IgD-negative memory B cell (primary cell): ENCODE measurements around the gene MRPS5. TPM values are rescaled to one million over a fixed set of nuclear protein-coding genes. Genes with fewer than 3 reads are reported as not detected.
A peak's percentile ranks its signal among the peaks of the same experiment; 100 is the strongest.
"Not testable (repeated sequence)": the region's sequence is repeated elsewhere in the genome, so short reads cannot be mapped to it uniquely, and the experiment has no call there.

Source experiments
- H3K27ac Mint-ChIP-seq, 3 donors: one replicate each; pipeline ENCODE4 v1.8.0; 2020 to 2022; ENCODE audit warnings: mild to moderate bottlenecking in 3 of 3, mixed read lengths in 3 of 3, moderate library complexity in 1 of 3
- H3K27me3 Mint-ChIP-seq: one replicate; pipeline ENCODE4 v1.8.0; 2021; ENCODE audit warnings: mixed read lengths
- H3K36me3 Mint-ChIP-seq: one replicate; pipeline ENCODE4 v1.8.0; 2020; ENCODE audit warnings: mild to moderate bottlenecking, mixed read lengths
- H3K4me1 Mint-ChIP-seq, 3 donors: one replicate each; pipeline ENCODE4 v1.8.0; 2020 to 2022; ENCODE audit warnings: mixed read lengths in 3 of 3, mild to moderate bottlenecking in 1 of 3
- H3K4me3 Mint-ChIP-seq, 4 donors: one replicate each; pipeline ENCODE4 v1.8.0; 2020 to 2022; ENCODE audit warnings: mild to moderate bottlenecking in 4 of 4, mixed read lengths in 4 of 4, moderate library complexity in 3 of 4
- H3K9me3 Mint-ChIP-seq, 3 donors: one replicate each; pipeline ENCODE4 v1.8.0; 2020 to 2021; ENCODE audit warnings: mixed read lengths in 3 of 3, mild to moderate bottlenecking in 1 of 3
- polyA plus RNA-seq: library from polyadenylated mRNA; unstranded; fragments of 300-500 nt; fragmentation: Illumina TruSeq; gene quantifications from one replicate; pipeline ENCODE4 v1.2.3, GENCODE V29; 2021

Gene MRPS5
- polyA plus RNA-seq, 1 donor from 2014 or later: 38.6 TPM

DNA sequence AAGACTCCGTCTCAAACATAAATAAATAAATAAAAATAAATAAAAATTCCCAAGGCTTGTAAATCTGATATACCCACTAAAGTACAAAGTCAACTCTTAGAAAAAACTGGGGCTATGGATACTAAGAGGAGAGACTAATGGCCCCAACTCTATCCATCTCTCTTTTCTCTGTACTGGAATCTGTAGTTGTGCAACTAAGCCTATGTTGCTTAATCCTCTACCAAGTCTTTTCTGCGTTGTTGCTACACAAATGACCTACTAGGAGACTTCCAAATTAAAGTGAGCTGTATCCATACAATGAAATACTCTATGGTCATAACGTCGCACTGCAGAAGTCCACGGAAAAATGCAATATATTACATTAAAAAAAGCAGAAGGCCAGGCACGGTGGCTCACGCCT lies 8.1 kb downstream of the MRPS5 start:
- H3K9me3 Mint-ChIP-seq: no peaks in the 10 kb centered on the region
- H3K27ac Mint-ChIP-seq: no peak overlapping the region
- no peaks in the 10 kb centered on the region for H3K27me3 Mint-ChIP-seq
- peaks cover 4% of the 10 kb centered on the region for H3K36me3 Mint-ChIP-seq
- H3K4me1 Mint-ChIP-seq: peaks cover 10 to 18% (median 15%) of the 10 kb centered on the region in 3 donors
- H3K4me3 Mint-ChIP-seq: no peak overlapping the region

DNA sequence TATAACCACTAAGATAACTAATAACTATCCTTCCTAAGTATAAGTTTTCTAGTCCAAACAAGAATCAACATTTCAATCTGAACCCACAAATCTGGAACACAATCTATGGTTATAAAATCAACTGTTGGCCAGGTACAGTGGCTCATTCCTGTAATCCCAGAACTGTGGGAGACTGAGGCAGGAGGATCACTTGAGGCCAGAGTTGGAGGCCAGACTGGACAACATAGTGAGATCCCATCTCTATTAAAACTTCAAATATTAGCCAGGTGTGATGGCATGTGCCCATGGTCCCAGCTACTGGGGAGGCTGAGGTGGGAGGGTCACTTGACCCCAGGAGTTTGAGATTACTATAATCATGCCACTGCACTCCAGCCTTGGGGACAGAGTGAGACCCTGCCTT lies 11.2 kb downstream of the MRPS5 start:
- H3K27ac Mint-ChIP-seq: no peak overlapping the region
- peaks cover 6% of the 10 kb centered on the region for H3K36me3 Mint-ChIP-seq
- peaks cover 2 to 6% (median 2%) of the 10 kb centered on the region in 3 donors for H3K4me1 Mint-ChIP-seq
- H3K9me3 Mint-ChIP-seq: no peaks in the 10 kb centered on the region
- H3K27me3 Mint-ChIP-seq: no peaks in the 10 kb centered on the region
- H3K4me3 Mint-ChIP-seq: no peak overlapping the region

DNA sequence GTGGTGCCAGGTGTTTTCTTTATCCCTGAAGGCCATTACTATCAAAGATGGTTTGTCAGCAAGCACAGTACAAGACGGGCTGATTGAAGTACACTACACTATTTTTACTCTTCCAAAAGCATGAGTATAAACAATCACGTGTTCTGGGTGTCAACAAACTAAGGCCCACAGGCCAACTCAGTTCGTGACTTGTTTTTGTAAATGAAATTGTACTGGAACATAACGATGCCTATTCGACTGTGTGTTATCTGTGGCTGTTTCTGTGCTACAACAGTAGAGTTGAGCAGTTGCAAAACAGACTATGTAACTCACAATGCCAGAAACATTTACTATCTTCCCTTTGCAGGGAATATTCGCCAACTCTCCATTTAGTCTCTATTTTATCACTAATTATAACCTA lies 12.3 kb downstream of the MRPS5 start:
- Mint-ChIP-seq H3K9me3 (no peaks in the 10 kb centered on the region), H3K27me3 (no peaks in the 10 kb centered on the region), H3K4me1 (peaks cover 0 to 2% (median 0%) of the 10 kb centered on the region in 3 donors), H3K36me3 (peaks cover 6% of the 10 kb centered on the region), H3K4me3 (no peak overlapping the region), H3K27ac (no peak overlapping the region)

DNA sequence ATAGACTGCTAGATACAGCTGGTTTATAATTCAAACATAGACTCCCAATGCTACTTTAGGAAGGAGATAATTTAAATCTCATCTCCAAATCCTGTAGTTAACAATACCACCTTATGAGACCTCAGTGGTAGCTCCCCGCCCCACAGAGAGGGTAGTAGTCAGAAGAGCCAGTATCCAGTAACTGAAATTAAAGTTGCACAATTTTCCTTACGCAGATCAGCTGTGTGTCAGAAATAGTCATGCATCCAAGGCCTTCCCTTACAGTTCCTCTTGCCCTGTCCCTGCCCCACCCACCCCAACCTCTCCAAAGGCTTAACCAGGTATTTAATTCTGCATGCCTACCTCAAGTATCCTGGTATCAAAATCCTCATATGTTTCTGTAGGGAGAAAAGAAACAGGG lies 15.5 kb downstream of the MRPS5 start:
- no peak overlapping the region for H3K4me3 Mint-ChIP-seq
- H3K27me3 Mint-ChIP-seq: no peaks in the 10 kb centered on the region
- H3K36me3 Mint-ChIP-seq: peaks cover 3% of the 10 kb centered on the region
- no peaks in the 10 kb centered on the region for H3K9me3 Mint-ChIP-seq
- no peak overlapping the region for H3K27ac Mint-ChIP-seq
- peaks cover 0 to 2% (median 0%) of the 10 kb centered on the region in 3 donors for H3K4me1 Mint-ChIP-seq

DNA sequence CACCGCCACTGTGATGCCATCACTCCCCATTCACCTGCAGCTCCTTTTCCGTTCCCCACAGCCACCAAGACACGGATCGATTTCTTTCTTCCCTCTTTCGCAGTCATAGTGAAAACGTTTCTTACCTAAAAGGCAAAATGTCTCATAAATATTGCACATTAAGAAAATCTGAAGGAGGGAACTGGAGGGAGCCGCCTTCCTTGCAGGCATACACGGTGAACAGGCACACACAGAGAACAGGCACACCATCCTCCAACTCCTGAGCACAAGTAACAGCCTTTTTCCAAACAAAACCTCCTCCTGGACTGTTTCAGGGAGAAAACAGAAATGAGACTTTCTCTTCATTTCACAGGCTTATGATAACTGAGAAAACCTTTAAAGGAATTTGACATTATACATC lies 17.0 kb downstream of the MRPS5 start:
- peaks cover 0 to 2% (median 0%) of the 10 kb centered on the region in 3 donors for H3K4me1 Mint-ChIP-seq
- no peaks in the 10 kb centered on the region for H3K27me3 Mint-ChIP-seq
- H3K9me3 Mint-ChIP-seq: no peaks in the 10 kb centered on the region
- H3K36me3 Mint-ChIP-seq: peaks cover 16% of the 10 kb centered on the region
- H3K4me3 Mint-ChIP-seq: no peak overlapping the region
- no peak overlapping the region for H3K27ac Mint-ChIP-seq

DNA sequence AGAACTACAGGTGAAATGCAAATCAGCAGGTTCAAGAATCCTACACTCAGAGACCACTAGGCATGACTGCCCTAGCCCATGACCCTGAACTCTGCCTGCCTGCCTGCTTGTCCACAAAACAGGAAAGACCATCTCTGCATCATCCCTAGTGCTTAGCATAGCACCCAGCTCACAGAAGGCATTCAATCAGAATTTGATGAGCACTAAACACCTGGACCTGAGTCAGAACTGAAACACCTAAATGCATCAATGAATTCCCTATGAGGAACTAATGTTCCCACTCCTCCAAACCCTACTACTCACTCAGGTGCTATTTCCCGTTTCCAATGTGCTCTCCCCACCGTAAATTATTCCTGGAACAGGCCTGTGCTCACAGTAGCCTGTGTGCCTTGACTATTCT lies 21.7 kb downstream of the MRPS5 start:
- Mint-ChIP-seq H3K27ac (no peak overlapping the region), H3K4me3 (no peak overlapping the region), H3K4me1 (peaks cover 0 to 2% (median 0%) of the 10 kb centered on the region in 3 donors), H3K36me3 (peaks cover 43% of the 10 kb centered on the region), H3K9me3 (peaks cover 0 to 2% (median 0%) of the 10 kb centered on the region in 3 donors), H3K27me3 (no peaks in the 10 kb centered on the region)

DNA sequence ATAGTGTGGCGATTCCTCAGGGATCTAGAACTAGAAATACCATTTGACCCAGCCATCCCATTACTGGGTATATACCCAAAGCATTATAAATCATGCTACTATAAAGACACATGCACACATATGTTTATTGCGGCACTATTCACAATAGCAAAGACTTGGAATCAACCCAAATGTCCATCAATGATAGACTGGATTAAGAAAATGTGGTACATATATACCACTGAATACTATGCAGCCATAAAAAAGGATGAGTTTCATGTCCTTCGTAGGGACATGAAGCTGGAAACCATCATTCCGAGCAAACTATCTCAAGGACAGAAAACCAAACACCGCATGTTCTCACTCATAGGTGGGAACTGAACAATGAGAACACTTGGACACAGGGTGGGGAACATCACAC lies 23.3 kb downstream of the MRPS5 start:
- H3K36me3 Mint-ChIP-seq: peaks cover 50% of the 10 kb centered on the region
- H3K4me3 Mint-ChIP-seq, H3K4me1 Mint-ChIP-seq, H3K9me3 Mint-ChIP-seq, H3K27ac Mint-ChIP-seq, H3K27me3 Mint-ChIP-seq: not testable (repeated sequence)

DNA sequence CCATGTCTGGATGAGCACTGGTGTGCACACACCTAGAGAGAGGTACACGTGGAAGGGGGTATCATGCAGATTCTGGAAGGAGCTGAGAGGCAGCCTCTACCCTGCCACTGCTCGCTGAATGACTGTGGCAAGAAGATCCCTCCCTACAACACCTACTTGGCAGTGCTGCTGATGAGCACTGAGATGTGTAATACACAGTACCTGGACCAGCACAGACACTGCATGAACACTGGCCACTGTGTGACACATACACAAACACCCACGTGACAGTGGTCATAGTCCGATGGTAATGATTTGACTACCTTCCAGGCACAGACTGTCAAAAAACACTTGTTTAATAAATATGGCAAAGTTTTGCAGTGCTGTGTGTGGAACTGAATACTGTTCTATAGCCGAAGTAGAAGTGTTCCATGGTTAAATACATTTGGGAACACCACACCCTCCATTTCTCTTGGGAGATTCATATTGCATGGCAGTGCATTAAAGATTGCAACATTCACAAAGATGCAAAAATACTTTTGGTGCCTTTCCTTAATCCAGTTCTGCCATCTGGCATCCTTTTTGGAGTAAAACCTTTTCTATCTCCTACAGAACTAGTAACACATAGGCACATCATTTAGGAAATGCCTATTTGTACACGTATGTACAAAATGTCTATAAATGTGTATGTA lies 29.6 kb downstream of the MRPS5 start:
- Mint-ChIP-seq H3K27ac (no peak overlapping the region), H3K4me1 (peaks cover 0 to 5% (median 2%) of the 10 kb centered on the region in 3 donors), H3K4me3 (no peak overlapping the region), H3K36me3 (peaks cover 36% of the 10 kb centered on the region), H3K9me3 (no peaks in the 10 kb centered on the region), H3K27me3 (no peaks in the 10 kb centered on the region)

DNA sequence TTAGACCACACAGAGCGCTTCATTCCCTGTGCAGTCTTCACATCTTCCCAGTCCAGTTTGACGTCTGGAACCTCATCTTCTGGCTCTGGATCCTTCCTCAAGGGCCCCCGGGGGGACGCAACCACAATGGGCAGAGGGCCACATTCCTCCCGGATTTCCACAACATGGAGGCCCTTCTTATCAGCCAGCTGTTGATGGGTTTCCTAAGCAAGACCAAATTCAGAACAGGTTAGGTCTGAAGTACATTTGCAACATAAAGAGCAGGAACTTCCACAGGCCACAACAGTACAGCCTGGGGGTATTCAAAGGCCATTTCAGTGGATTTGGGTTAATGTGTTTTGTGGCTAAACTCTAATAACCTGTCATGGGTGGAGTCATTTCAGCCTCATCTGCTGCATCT lies 34.2 kb downstream of the MRPS5 start:
- H3K27me3 Mint-ChIP-seq: no peaks in the 10 kb centered on the region
- H3K4me3 Mint-ChIP-seq: peak overlapping the region in 1 of 4 donors; percentile 47
- no peak overlapping the region for H3K27ac Mint-ChIP-seq
- H3K9me3 Mint-ChIP-seq: peaks cover 0 to 5% (median 0%) of the 10 kb centered on the region in 3 donors
- no peaks in the 10 kb centered on the region for H3K4me1 Mint-ChIP-seq
- H3K36me3 Mint-ChIP-seq: peaks cover 31% of the 10 kb centered on the region

DNA sequence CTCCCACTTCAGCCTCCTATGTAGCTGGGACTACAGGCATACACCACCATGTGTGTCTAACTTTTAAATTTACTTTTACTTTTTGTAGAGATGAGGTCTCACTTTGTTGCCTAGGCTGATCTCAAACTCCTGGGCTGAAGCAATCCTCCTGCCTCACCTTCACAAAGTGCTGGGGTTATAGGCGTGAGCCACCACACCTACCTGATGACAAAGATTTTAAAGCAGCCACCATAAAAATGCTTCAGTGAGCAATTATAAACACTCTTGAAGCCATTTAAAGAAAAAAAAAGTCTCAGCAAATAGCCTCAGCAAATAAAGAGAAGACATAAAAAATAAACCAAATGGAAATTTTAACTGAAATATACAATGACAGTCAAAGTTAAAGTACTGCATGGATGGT lies 35.6 kb downstream of the MRPS5 start:
- H3K27ac Mint-ChIP-seq: no peak overlapping the region
- H3K4me1 Mint-ChIP-seq: no peaks in the 10 kb centered on the region
- peaks cover 30% of the 10 kb centered on the region for H3K36me3 Mint-ChIP-seq
- no peak overlapping the region for H3K4me3 Mint-ChIP-seq
- H3K9me3 Mint-ChIP-seq: peaks cover 0 to 5% (median 0%) of the 10 kb centered on the region in 3 donors
- no peaks in the 10 kb centered on the region for H3K27me3 Mint-ChIP-seq

DNA sequence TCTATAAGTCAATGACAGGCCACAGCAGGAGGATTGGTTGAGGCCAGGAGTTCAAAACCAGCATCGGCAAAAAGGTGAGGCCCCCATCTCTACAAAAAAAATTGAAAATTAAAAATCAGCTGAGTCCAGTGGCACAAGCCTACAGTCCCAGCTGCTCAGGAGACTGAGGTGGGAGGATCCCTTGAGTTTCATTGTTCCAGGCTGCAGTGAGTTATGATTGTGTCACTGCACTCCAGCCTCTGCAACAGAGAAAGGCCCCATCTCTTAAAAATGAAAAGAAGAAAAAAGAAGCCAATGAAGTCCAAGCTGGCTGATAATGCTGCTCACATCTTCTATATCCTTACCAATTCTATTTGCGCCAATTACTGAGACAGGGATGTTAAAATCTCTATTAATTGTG lies 39.1 kb downstream of the MRPS5 start:
- H3K36me3 Mint-ChIP-seq: peaks cover 22% of the 10 kb centered on the region
- peaks cover 1% of the 10 kb centered on the region for H3K27me3 Mint-ChIP-seq
- peaks cover 0 to 5% (median 0%) of the 10 kb centered on the region in 3 donors for H3K9me3 Mint-ChIP-seq
- no peak overlapping the region for H3K4me3 Mint-ChIP-seq
- peaks cover 0 to 4% (median 0%) of the 10 kb centered on the region in 3 donors for H3K4me1 Mint-ChIP-seq
- H3K27ac Mint-ChIP-seq: no peak overlapping the region

DNA sequence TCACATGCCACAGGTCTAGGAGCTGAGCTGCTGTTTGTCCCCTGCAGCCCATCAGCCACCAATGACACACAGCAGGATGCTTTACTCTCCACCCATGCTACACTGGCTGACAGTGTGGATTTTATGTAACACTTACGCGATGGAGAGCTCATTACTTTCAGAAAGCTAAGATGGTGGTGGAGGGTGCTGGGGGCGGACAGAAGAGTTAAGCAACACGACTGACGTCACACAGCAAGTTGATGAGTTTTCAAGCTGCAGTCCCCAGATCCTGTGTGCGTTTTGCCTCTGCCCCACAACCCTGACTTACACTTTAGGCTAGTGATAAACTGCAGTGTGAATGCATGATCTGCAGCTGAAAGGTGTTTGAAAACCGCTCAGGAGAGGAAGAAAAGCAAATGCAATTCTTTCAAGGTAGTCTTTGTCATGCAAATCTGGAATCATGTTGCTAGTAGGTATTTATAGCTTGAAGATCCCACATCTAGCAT lies 42.4 kb downstream of the MRPS5 start:
- H3K27ac Mint-ChIP-seq: no peak overlapping the region
- H3K4me1 Mint-ChIP-seq: peaks cover 0 to 13% (median 8%) of the 10 kb centered on the region in 3 donors
- H3K9me3 Mint-ChIP-seq: no peaks in the 10 kb centered on the region

DNA sequence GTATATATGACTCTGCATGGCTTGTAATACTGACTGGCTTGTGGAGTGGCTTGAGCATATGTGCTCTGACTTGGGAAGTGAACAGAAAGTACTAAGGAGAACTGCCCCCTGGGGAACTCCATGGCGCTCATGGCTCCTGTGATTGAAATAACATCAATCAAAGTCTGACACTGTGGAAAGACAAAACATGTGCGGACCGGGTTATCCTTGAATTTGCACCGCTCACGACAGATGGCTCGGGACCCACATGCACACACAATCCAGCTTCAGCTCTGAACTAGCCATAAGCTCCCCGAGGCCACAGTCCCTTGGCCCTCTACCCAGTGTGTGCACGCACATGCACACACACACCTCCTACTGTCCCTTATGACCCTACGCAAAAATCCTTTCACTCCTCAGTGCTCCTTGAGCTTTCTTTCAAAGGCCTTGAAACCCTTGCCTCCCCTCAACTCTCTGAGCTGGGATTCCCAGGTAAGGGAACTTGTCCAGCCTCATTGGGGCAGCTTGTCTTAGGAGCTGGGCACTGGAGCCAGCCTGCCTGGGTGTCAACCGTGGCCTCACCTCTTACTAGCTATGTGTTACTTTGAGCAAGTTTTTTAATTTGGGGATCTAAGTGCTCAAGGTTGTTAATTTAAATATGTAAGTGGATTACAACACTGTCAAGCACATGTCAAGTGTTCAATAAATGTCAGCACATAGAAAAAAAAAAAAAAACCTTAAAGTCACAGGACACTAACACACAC lies 43.6 kb downstream of the MRPS5 start:
- no peak overlapping the region for H3K4me3 Mint-ChIP-seq

More for the DNA sequence above, 42.4 kb downstream of the MRPS5 start:
- Mint-ChIP-seq H3K36me3 (peaks cover 2% of the 10 kb centered on the region), H3K4me3 (no peak overlapping the region), H3K27me3 (peaks cover 15% of the 10 kb centered on the region)

DNA sequence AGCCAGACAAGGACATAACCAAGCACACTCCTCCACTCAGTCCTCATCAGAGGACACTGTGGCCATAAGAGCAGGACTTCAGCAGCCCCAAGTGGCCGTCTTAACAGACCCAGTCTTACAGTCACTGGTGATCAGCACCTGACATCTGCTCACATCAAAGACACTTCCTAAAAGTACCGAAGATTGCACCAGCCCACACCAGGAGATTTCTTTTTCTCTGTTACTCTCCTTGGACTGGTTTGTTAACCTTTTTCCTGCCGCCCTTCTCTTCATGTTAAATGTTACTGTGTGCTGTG lies 44.1 kb downstream of the MRPS5 start:
- peak overlapping the region in 1 of 3 donors; percentile 75 for H3K27ac Mint-ChIP-seq
- H3K4me3 Mint-ChIP-seq: peak overlapping the region in 1 of 4 donors; percentile 44
- no peaks in the 10 kb centered on the region for H3K9me3 Mint-ChIP-seq
- peaks cover 21% of the 10 kb centered on the region for H3K27me3 Mint-ChIP-seq
- H3K36me3 Mint-ChIP-seq: no peaks in the 10 kb centered on the region
- peaks cover 0 to 13% (median 8%) of the 10 kb centered on the region in 3 donors for H3K4me1 Mint-ChIP-seq

More for the DNA sequence above, 43.6 kb downstream of the MRPS5 start:
- H3K27me3 Mint-ChIP-seq: peaks cover 19% of the 10 kb centered on the region
- H3K36me3 Mint-ChIP-seq: no peaks in the 10 kb centered on the region
- no peak overlapping the region for H3K27ac Mint-ChIP-seq
- no peaks in the 10 kb centered on the region for H3K9me3 Mint-ChIP-seq
- peaks cover 0 to 13% (median 8%) of the 10 kb centered on the region in 3 donors for H3K4me1 Mint-ChIP-seq

DNA sequence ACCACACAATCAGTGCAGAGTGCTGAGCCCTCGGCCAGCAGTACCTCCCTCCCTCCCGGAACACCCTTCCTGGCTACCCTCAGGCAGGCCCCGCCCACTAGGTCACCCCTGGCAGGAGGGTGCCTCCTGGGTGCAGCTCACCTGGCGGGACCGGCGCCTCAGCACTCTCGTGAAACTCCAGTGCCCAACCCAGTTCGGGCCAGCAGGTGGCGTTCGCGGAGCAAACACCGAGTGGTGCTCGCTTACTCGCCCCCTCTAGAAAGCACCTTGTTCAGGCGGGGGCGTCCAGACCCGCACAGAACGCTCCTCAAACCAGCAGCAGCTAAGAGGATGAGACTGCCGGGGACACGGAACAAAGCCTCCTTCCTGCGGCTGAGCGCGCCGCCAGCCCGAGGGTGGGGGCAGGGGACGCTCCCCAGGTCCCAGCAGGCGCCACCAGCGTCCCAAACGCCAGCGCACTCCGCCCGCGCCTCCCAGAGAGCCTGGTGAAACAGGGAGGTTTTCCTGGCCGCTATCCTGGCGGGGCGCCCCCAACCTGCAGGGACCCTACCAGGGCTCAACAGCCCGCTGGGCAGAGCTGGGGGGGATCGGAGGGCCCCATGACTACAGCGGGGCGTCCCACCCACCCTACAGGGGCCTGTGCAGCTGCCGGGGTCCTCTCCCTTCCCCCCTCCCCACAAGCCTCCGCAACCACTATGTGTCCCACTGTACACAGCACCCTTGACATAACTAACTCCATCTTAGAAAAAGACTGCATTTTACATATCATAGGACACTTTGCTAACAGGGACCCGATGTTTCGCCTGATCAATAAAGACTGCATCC lies 44.7 kb downstream of the MRPS5 start:
- Mint-ChIP-seq H3K4me1 (peaks cover 0 to 13% (median 8%) of the 10 kb centered on the region in 3 donors), H3K27ac (peak overlapping the region in 2 of 3 donors; percentile 31 to 75), H3K27me3 (peaks cover 26% of the 10 kb centered on the region), H3K4me3 (peak overlapping the region in 3 of 4 donors; percentile 57 to 79 (median 74)), H3K36me3 (no peaks in the 10 kb centered on the region), H3K9me3 (no peaks in the 10 kb centered on the region)
